SU-DHL-6 (cell line): Measurements from ENCODE around the gene ANKS1A.
"Not testable (repeated sequence)": the region's sequence is repeated elsewhere in the genome, so short reads cannot be mapped to it uniquely, and the experiment has no call there.

Source experiments
- CTCF ChIP-seq: fragments of 200-600 bp; sonication (generic); IDR thresholded peaks from one replicate; pipeline ENCODE4 v1.5.1; 2017; ENCODE audit warnings: antibody characterized with exemption, mild to moderate bottlenecking, low read length, moderate library complexity; ENCODE audit not compliant: insufficient read depth, poor library complexity, severe bottlenecking
- EZH2phosphoT487 ChIP-seq: fragments of 200-600 bp; sonication (generic), shearing (Covaris generic); conservative IDR thresholded peaks from 2 replicates; pipeline ENCODE4 v1.6.1; 2018; ENCODE audit warnings: mild to moderate bottlenecking, antibody characterized with exemption, low read length, moderate library complexity, mixed read lengths

- not testable (repeated sequence) for TF ChIP-seq CTCF, EZH2phosphoT487
Measured at GRCh38 chr6:34899748-34900147, 10.7 kb downstream of the ANKS1A start.
